Measurements from ENCODE around the gene PVALEF.

The PVALEF gene

DNA sequence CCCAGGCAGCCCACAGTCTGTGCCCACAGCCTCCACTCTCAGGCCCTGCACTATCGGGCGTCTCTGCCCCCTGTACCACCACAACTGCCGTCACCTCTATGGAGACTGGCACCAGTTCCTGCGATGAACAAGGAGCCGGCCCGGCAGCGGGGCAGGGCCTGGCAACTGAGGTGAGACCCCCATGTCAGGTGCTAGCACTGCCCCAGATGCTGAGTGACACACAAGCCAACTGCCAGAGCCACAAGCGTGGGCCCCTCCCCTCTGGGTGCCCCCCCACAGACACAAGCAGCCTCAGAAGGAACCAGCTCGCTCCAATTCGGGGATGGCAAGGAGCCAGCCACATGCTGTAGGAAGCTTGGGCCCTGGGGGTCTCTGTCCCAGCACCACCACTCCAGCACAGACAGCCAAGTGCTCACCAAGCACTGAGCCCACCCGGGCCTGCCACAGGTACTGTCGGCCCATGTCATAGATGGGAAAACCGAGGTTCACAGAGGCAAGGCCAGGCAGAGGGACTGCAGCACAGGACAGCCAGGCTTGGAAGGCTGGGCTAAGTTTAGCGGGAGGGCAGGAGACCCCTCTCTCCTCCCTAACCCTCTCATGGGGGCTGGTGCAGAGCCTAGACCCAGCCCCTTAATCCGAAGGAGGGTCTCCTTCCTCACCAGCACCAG is 1.5 kb upstream of the PVALEF start:
- DNase-seq = no peak

DNA sequence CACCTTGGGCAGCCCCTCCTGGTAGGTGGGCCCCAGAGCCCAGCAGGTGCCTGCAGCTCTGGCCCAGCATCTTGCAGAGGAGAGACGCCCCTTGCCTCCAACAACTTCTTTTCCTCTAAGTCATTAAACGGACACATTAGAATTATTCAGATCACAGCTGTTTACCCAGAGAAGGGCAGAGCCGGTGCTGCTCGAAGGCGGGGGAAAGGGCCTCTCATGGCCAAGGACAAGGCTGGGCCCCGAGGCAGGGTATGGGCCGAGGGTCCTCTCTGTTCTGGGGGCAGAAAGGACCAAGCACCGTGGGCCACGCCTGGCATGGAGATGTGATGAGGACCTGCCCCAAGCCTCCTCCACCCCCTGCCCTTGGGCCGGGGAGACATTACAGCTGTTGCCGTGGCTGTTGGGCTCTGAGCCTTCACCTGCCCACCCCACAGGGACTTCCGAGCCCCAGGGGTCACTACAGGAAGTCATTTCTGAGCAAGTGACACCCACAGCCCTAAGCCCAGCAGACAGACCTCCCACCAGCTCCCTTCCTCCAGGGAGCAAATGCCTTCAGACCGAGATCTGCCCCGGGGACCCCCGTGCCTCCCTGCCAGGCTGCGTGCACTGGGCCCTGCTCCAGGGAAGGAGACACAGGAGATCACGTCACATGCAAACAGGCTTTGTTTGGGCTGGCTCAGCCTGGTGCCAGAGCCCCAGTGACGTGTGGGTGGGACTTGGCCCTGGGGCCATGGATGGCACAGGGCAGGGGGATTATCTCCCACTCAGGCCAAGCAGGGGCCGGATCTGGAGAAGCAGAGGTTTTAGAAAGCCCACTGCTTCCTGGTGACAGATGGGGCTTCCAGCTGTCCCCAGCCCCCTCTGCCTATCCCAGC is 699 bp upstream of the PVALEF start:
- no peak for DNase-seq

DNA sequence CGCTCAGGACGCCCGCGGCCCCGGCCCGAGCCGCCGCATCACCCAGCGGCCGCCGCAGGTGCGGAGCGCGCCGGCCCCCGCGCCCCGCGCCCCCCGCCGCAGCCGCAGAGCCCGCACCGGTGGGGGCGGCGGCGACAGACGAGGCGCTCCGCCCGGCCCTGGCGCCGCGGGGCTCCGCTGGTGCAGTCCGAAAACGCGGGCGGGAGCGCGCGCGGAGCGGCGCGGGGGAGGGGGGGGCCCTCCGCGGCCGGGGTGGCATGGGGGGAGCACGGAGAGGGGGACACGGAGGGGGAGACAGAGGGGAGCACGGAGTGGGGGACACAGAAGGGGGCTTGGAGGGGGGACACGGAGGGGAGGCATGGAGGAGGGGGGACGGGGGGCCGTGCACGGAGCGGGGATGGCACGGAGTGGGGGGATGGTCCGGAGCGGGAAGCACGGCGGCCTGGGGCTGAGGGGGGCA is 756 bp downstream of the PVALEF start, which contains the start of gene AATK:
AATK (minus strand) TSS at position 189 of the 460 bp plus-strand sequence. CDS start 229 bp downstream, outside the sequence.
- no peak for DNase-seq

DNA sequence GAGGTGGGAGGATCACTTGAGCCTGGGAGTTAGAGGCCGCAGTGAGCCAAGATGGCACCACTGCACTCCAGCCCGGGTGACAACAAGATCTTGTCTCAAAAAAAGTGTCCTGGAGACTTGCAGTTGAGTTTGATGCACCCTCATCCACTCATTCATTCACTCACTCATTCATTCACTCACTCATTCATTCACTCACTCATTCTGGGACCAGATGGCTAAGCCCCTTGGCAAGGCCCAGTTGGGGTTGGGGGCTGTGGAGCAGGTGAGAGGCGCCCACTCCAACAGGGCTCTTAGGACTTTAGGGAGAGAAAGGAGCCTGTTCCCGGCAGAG is 1.9 kb downstream of the PVALEF start:
- no peak for DNase-seq

DNA sequence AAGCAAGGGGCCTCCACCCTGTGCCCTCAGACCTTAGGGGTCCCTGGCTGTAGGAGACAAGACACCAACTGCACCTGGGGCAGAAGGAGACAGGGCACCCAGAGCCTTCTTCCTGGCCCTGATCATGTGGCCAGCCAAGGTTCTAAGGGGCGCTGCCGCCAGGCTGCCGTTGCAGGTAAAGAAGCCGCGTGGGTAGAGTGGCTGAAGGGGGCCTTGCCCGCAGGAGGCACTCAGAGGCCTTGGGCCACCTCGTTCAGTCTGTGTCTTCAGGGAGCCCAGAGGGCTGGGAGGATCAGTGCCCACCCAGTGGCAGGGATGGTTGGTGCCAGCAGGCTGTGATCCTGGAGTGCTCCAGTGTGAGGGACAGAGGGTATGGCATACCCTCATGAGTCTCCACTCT is 2.3 kb downstream of the PVALEF start:
- no peak for DNase-seq

DNA sequence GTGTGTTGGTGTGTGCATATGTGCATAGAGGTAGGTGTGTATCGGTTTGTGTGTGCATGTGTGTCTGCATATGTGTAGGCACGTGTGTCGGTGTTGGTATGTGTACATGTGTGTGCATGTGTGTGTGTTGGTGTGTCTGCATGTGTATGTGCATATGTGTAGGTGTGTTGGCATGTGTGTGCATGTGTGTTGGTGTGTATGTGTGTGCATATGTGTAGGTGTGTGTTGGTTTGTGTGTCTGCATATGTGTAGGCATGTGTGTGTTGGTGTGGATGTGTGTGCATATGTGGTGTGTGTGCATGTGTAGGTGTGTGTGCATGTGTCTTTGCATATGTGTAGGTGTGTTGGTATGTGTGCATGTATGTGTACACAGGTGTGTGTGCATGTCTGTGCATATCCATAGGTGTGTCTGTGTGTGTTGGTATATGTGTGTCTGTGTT is 4.6 kb downstream of the PVALEF start:
- DNase-seq = no peak

DNA sequence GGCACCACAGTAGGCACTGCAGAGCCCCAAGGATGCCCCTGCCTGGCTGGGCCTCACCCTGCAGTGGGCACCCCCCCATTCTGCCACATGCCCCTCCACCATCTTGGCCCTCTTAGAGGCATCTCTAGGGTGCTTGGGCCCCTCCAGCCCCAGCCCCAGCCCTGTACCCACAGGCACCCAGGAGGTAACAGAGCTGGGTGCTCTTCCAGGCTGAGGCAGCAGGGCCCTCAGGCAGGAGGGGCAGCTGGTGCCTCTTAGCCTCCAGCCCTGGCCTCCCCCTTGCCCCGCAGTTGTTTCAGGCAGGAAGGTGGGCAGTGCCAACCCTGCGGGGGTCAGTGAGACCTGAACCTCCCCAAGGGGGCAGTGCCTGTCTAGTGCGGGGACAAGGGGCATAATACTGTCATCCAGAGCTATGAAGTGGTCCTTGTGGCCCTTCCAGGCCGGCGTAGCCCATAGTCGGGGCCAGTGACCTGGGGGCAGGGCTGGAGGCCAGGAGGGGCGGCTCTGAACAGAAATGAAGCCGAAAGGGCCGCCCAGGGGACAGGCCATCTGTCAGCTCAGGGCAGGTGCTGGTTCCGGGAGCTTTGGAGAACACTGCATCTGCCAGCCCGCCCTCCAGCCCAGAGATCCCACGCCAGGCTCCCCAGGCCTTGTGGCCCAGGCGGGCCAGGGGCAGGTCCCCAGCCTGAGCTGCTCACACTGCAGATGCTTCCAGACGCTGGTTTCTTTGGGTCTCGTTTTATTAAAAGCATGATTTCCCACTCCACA is 5.6 kb downstream of the PVALEF start:
- DNase-seq = no peak

DNA sequence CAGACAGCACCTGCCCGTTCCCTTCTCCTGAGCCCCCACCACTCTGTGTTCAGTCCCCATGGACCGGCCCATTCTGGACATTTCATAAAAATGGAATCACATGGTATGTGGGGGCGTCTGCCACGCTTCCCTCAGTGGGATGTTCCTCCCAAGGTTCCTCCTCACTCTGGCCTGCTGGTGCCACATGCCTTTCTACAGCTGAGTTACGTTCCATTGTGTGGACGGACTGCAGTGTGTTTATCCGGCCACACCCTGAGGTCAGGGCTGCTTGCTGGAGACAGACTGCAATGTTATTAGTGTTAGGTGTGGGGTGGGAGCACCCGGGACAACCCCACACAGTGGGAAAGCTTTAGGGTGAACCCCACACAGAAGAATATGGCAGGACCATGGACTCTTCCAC is 6.6 kb downstream of the PVALEF start:
- DNase-seq = no peak

DNA sequence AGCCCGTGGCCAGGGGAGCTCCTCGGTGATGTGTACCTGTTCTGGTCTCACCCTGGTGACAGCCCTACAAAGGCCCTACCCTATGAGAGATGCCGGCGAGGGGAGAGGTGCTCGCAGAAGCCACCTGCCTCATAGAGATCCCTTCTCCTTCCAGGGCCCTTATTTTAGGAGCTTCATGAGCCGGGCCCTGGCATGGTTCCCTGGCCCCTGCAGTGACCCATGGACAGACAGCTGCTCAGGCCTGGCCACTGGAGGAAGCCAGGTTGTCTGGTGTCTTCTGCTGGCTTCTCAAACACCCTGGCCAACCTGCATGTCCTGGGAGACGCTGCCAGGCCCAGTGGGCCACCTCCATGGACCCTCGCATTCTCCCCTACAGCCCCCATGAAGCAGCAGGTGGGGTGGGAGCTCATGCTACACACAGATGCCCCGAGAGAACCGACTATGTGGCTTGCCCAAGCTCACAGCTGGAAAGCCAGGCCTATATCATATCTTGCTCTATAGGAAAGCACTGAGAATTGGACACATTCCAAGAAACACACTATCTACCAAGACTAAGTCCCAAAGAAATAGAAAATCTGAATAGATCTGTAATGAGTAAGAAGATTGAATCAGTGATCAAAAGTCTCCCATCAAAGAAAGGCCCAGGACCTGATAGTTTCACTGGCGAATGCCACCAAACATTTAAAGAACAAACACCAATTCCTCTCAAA is 7.9 kb downstream of the PVALEF start:
- DNase-seq = no peak

DNA sequence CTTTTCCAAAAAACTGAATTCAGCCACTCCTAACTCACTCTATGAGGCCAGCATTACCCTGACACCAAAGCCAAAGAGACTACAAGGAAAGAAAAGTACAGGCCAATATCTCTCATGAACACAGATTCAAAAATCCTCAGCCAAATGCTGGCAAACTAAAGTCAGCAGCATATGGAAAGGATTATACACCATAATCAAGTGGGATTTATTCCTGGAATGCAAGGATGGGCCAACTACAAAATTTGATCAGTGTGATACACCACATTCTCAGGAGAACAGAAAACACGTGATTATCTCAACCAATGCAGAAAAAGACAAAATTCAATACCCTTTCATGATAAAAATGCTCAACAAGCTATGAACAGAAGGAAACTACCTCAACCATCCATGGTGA is 8.5 kb downstream of the PVALEF start:
- no peak for DNase-seq

DNA sequence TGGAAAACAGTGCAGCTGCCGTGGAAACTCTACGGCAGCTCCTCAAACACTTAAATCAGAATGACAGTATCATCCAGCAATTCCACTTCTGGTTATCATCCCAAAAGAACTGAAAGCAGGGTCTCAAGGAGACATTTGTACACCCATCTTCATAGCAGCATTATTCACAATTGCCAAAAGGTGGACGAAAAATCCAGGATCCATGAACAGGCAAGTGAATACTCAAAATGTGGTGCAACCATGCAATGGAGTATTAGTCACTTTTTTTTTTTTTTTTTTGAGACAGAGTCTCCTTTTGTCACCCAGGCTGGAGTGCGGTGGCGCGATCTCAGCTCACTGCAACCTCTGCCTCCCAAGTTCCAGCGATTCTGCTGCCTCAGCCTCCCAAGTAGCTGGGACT is 11.4 kb downstream of the PVALEF start:
- no peak for DNase-seq

DNA sequence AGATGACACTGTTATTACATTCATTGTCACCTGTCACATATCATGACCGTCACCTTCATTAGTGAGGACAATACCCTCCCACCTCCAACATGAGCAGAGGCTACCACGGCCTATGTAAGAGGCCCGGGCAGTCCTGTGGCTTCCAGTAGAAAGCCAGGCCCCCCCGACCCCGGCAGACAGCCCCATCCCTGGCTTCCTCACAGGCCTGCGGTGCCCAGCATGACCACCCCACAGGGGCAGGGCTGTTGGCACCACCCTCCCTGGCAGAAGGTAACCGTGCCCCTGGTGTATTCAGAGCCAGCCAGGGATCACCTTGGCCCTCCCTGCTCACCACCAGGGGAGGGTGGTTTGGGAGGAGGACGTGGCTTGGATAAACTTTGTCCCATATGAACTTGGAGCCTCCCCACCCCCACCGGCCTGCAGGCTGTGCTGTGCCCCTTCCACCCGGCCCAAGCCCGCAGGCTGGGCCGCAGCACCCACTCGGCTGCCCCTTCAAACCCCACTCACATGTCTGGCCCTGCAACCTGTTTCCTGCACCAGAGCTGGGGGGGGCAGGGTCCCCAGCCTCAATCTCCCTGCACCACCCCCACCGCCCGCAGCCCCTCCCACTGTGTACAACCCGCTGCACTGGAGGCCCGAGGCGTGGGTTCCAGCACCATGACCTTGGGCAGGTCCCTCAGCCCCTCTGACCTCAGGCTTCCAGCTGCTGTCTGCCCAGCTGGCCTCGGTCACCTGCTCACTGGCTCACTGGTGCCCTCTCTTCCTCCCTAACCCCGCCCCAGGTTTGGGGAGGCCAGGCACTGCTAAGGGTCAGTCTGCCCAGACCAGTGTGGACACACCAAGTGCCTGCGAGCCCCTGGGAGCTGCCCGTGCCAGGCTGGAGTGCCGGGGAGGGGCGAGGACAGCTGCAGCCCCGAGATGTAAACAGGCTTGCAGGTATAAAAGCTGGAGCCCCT is 13.1 kb downstream of the PVALEF start:
- no peak for DNase-seq

DNA sequence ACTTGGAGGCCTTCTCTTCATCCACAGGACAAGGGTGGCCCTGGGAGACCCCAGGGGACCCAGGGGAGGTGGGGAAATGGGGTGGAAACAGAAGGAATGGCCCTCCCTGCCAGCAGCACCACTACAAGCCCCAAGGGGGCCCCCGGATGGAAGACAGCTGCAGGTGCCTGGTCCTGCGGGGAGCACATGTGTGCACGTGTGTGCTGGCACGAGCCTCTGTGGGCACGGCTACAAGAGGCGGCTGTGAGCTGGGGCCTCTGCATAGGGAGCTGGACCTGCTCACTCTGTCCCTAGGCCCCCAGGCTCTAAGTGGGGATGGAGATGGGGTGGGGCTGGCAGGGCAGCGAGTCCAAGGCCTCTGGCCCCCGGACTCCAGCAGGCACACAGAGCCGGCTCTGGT is 13.9 kb downstream of the PVALEF start:
- no peak for DNase-seq

DNA sequence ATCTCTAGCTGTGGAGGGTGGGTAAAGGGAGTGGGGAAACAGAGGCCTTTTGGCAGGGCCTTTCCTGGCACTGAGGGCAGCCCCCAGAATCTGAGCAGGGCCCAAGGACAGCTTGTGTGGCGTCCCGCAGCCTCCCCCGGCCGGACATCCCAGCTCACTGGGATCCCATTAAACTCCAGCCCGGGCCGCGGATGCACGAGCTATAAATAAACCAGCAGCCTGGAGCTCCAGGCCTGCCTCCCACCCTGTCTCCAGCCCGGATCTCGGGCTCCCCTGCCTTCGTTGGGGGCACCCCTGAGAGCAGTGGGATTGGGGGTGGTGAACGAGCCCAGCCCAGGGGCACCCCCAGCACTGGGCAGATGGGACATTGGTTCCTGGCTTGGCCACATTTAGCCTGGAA is 14.6 kb downstream of the PVALEF start:
- DNase-seq = no peak

DNA sequence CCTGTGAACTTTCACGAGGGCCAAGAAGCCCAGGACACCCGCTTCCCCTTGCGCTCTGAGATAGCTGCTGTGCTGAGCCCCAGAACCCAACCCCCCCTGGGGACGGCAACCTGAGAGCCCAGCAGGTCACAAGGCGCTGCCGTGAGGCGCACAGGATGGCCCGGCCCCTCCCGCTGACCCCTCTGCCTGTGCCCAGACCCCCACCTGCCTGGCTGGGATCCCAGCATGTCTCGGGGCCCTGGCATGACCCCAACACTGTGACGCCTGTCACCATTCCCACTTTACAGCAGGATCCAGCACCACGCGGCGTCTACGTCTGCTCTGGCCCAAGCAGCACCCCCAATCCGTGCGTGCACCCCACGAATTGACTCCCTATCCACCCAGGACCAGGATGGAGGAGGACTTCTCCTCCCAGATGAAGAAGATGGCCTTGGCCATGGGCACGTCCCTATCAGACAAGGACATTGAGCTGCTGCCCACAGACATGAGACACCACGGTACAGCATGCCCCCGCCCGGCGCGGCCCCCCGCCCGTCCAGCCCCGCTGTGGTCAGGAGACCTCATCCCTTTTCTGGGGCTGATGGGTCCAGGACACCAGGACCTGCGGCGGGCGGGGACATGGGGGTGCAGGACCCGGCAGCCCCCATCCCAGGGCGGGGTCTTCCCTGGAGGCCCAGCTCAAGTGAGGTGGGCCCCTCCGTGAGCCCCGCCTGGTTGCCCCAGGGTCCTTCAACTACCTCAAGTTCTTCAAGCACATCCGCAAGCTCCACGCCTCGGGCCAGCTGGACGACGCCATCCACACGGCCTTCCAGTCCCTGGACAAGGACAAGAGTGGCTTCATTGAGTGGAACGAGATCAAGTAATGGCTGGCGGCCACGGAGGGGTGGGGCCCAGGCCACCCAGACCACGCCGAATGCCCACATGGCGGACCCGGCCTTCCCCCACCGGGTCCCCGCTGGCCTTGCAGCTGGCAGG is 15.8 kb downstream of the PVALEF start:
- no peak for DNase-seq

DNA sequence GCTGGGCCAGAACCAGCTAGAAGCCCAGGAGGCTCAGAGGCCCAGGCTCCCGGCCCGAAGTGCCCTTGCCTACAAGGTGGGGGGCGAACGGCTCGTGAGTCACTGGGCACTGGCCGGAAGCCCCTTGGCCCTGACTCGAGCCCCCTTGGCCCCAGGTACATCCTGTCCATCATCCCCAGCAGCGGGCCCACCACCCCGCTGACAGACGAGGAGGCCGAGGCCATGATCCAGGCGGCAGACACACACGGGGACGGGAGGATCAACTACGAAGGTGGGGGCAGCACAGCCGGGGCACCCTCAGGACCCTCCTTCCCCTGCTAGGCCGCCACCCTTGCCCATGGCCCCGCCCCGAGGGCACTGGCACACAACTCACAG is 16.5 kb downstream of the PVALEF start:
- no peak for DNase-seq

DNA sequence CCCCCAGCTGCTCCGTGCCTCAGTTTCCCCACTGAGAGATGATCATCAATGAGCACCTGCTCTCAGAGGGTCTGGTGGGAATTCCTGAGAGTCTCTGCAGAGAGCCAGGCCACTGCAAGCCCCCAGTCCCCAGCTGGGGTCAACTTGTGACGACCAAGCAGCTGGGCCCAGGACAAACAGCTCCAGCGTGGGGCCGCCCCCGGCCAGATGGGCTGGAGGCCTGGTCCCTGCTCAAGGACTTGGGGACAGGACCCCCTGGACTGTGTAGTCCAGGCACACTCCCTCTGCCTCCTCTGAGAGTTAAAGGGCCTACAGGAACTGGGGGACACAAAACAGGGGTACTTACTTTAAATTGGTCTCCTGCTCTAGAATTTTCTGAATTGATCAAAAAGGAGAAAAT is 17.3 kb downstream of the PVALEF start:
- no peak for DNase-seq

DNA sequence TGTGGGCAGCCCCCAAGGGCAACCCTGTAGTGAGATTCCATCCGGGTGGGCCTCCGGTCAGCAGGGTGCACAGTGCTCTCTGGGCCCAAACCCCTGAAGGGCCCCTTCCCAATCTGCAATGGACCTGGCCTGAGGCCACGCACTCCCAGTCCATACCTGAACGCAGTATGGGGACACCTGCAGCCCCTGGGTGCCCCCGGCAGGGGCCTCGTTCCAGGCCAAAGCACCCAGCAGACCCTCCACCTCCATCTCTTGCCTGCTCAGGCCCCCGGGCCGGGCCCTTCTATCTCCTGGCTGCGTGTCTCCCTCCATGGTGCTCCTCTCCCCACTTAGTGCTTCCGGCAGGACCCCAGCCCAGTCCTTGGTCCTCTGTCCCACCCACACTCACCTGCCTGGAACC is 18.0 kb downstream of the PVALEF start:
- DNase-seq = no peak

DNA sequence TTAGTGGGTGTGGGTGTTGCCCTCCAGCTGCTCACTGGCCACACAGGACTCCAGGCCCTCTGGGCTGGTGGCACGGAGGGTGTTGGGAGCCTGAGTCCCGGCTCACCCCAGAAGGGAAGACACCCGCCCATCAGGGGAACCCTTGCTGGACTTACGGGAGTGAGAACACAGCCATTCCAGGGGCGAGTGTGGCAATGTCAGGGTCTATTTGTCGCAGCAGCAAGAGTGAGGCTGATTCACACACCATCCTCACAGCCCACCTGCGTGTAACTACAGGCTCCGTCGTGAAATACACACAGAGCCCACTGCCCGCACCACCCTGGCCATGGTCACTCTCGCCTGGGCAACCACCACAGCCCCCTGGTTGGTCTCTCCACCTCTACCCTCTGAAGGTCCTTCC is 18.5 kb downstream of the PVALEF start:
- no peak for DNase-seq

DNA sequence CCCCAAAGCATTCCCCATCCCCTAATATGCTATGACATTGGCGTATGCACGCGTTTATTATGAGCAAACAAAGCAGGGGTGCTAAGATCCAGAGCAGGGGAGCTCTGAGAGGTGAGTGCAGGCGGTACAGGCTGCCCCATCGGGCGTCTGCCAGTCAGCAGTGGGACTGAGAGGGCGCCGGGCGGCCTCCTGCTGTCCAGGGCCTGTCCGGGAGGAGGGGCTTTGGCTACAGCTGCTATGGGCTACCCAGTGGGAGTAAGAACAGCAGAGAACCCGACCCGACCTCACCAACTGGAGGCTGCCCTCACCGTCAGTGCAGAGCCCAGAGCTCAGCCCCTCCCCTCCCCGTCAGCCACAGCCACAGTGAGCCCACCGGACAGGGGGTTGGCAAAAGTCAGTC is 19.2 kb downstream of the PVALEF start:
- DNase-seq = no peak

DNA sequence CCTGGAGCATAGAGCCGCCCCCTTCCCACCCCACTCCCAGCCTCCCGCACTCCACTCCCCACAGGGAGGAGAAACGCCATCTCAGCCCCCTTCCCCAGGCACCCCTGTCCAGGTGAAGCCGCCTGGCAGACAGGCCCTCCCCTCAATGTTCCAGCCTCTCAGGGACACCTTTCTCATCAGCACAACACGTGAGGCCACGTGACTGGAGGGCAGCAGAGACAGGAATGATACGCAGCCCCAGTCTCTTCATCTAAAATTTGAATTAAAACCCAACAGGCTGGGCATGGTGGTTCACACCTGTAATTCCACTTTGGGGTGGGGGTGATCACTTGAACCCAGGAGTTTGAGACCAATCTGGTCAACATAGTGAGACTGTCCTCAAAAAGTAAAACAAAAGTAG is 20.9 kb downstream of the PVALEF start:
- no peak for DNase-seq
